SU-DHL-6 (cell line): ENCODE results near the gene PSAPL1.

ENCODE experiments used
- H2AFZ ChIP-seq: fragments of 200-600 bp; sonication (generic); 2 replicates; pipeline ENCODE4 v1.6.1; 2014; ENCODE audit warnings: low read depth, mild to moderate bottlenecking, moderate library complexity, mixed read lengths, antibody characterized with exemption, low read length; ENCODE audit not compliant: severe bottlenecking
- H3F3A ChIP-seq: fragments of 200-600 bp; shearing (Covaris generic); 2 replicates; pipeline ENCODE4 v1.6.0; 2016; ENCODE audit warnings: antibody characterized with exemption, mild to moderate bottlenecking; ENCODE audit not compliant: insufficient read depth
- H3K27ac ChIP-seq: fragments of 200-600 bp; sonication (generic); 2 replicates; pipeline ENCODE4 v1.5.1; 2016; ENCODE audit warnings: low read depth, mild to moderate bottlenecking, low read length, moderate library complexity, mixed read lengths
- H3K27me3 ChIP-seq: fragments of 200-600 bp; sonication (generic), shearing (Covaris generic); 2 replicates; pipeline ENCODE4 v1.6.0; 2014; ENCODE audit warnings: mild to moderate bottlenecking, low read length
- H3K36me3 ChIP-seq: fragments of 200-600 bp; sonication (generic); 2 replicates; pipeline ENCODE4 v1.6.1; 2014; ENCODE audit warnings: mild to moderate bottlenecking, low read length, mixed read lengths
- H3K4me2 ChIP-seq: fragments of 300-600, 200-600 bp; shearing (Covaris generic), sonication (generic); 2 replicates; pipeline ENCODE4 v1.6.0; 2014; ENCODE audit warnings: low read length, low read depth, mild to moderate bottlenecking; ENCODE audit not compliant: poor library complexity, severe bottlenecking
- H3K4me3 ChIP-seq: fragments of 200-600 bp; sonication (generic); 2 replicates; pipeline ENCODE4 v1.5.1; 2014; ENCODE audit warnings: antibody characterized with exemption, low read length, mild to moderate bottlenecking, mixed read lengths; ENCODE audit not compliant: insufficient read depth, poor library complexity, severe bottlenecking
- H3K79me2 ChIP-seq: fragments of 200-600 bp; sonication (generic); 2 replicates; pipeline ENCODE4 v1.6.1; 2014; ENCODE audit warnings: mild to moderate bottlenecking, low read length, moderate library complexity; ENCODE audit not compliant: insufficient read depth
- H3K9ac ChIP-seq: fragments of 200-600 bp; sonication (generic); 2 replicates; pipeline ENCODE4 v1.7.0; 2014; ENCODE audit warnings: mild to moderate bottlenecking, low read length
- H3K9me2 ChIP-seq: fragments of 200-600 bp; sonication (generic); replicated peaks from 2 replicates; pipeline ENCODE4 v1.6.1; 2014; ENCODE audit warnings: low read length; ENCODE audit not compliant: insufficient read depth
- H3K9me3 ChIP-seq: fragments of 200-600 bp; sonication (generic); 2 replicates; pipeline ENCODE4 v1.6.1; 2014; ENCODE audit warnings: low read length, mixed read lengths; ENCODE audit not compliant: insufficient read depth
- H4K20me1 ChIP-seq: fragments of 200-600 bp; sonication (generic); 2 replicates; pipeline ENCODE4 v1.6.1; 2014; ENCODE audit warnings: low read depth, mild to moderate bottlenecking, antibody characterized with exemption, low read length, moderate library complexity, mixed read lengths
- CTCF ChIP-seq: fragments of 200-600 bp; sonication (generic); IDR thresholded peaks from one replicate; pipeline ENCODE4 v1.5.1; 2017; ENCODE audit warnings: antibody characterized with exemption, mild to moderate bottlenecking, low read length, moderate library complexity; ENCODE audit not compliant: insufficient read depth, poor library complexity, severe bottlenecking
- EZH2phosphoT487 ChIP-seq: fragments of 200-600 bp; sonication (generic), shearing (Covaris generic); conservative IDR thresholded peaks from 2 replicates; pipeline ENCODE4 v1.6.1; 2018; ENCODE audit warnings: mild to moderate bottlenecking, antibody characterized with exemption, low read length, moderate library complexity, mixed read lengths

PSAPL1 gene

GRCh38 chr4:7430965-7431695, 3.6 kb downstream of the PSAPL1 start:
- H4K20me1 ChIP-seq, result no peaks in the 10 kb centered on the region
- H3K4me2 ChIP-seq, result no peak overlapping the region
- H3K9me3 ChIP-seq, result no peaks in the 10 kb centered on the region
- H3K27ac ChIP-seq, result no peak overlapping the region
- no peaks in the 10 kb centered on the region for H3K27me3 ChIP-seq
- H3F3A ChIP-seq, result no peaks in the 10 kb centered on the region
- H3K4me3 ChIP-seq, result no peak overlapping the region
- no peaks in the 10 kb centered on the region for H3K9me2 ChIP-seq
- no peaks in the 10 kb centered on the region for H3K36me3 ChIP-seq
- no peaks in the 10 kb centered on the region for H3K79me2 ChIP-seq
- no peak overlapping the region for H3K9ac ChIP-seq
- no peak for TF ChIP-seq CTCF
- no peak for TF ChIP-seq EZH2phosphoT487
- H2AFZ ChIP-seq, result no peak overlapping the region

GRCh38 chr4:7430368-7430964, 4.3 kb downstream of the PSAPL1 start:
- no peaks in the 10 kb centered on the region for H3F3A ChIP-seq
- H3K9ac ChIP-seq, result no peak overlapping the region
- no peak for TF ChIP-seq CTCF
- TF ChIP-seq EZH2phosphoT487, result no peak
- no peaks in the 10 kb centered on the region for H3K9me2 ChIP-seq
- no peak overlapping the region for H3K4me2 ChIP-seq
- H3K79me2 ChIP-seq, result no peaks in the 10 kb centered on the region
- no peak overlapping the region for H2AFZ ChIP-seq
- no peaks in the 10 kb centered on the region for H4K20me1 ChIP-seq
- no peaks in the 10 kb centered on the region for H3K27me3 ChIP-seq
- H3K4me3 ChIP-seq, result no peak overlapping the region
- no peak overlapping the region for H3K27ac ChIP-seq
- H3K36me3 ChIP-seq, result no peaks in the 10 kb centered on the region
- H3K9me3 ChIP-seq, result no peaks in the 10 kb centered on the region

- H3K9me3 ChIP-seq, result no peaks in the 10 kb centered on the region
- TF ChIP-seq CTCF, result no peak
- no peak overlapping the region for H3K4me3 ChIP-seq
- no peaks in the 10 kb centered on the region for H4K20me1 ChIP-seq
- no peaks in the 10 kb centered on the region for H3K36me3 ChIP-seq
- H3K27me3 ChIP-seq, result no peaks in the 10 kb centered on the region
- no peaks in the 10 kb centered on the region for H3K79me2 ChIP-seq
- no peaks in the 10 kb centered on the region for H3K9me2 ChIP-seq
- no peak overlapping the region for H2AFZ ChIP-seq
- no peaks in the 10 kb centered on the region for H3F3A ChIP-seq
- no peak overlapping the region for H3K4me2 ChIP-seq
- no peak overlapping the region for H3K9ac ChIP-seq
- no peak overlapping the region for H3K27ac ChIP-seq
These were observed 5.1 kb downstream of the PSAPL1 start for GRCh38 chr4:7429601-7430078.
